Stimulated activated CD8-positive, alpha-beta memory T cell treated with anti-CD3 and anti-CD28 coated beads, Interleukin-15, amount 100 ng/mL, for 1 hour (primary cell): ENCODE measurements around the gene MSH5.
"Not testable (repeated sequence)": the region's sequence is repeated elsewhere in the genome, so short reads cannot be mapped to it uniquely, and the experiment has no call there.

ENCODE experiments used
- DNase-seq: peaks from one replicate; pipeline ENCODE4 v3.0.0-alpha.2; 2020; ENCODE audit warnings: low read depth

Gene MSH5

DNA sequence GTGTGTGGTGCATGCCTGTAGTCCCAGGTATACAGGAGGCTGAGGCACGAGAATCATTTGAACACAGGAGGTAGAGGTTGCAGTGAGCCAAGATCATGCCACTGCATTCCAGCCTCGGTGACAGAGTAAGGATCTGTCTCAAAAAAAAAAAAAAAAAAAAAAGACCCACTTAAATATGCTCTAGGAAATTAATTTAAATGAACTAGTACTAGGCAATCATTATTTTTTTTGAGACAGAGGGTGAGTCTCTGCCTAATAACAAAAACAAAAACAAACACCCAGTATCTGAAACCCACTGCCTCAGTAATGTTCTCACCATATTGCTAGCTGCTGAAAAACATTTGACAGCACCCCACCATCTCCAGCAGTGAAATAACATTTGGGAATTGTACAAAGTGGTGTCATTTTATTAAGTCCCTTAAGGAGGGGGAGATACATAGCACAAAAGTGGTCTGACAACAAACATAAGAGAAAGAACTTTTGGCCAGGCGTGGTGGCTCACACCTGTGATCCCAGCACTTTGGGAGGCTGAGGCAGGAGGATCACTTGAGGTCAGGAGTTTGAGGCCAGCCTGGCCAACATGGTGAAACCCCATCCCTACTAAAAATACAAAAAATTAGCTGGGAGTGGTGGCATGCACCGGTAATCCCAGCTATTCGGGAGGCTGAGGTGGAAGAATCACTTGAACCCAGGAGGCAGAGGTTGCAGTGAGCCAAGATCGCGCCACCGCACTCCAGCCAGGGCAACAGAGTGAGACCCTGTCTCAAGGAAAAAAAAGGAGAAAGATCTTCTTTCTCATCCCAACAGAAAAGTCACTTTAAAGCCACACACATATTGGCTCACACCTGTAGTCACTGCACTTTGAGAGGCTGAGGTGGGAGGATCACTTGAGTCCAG is 61.5 kb downstream of the MSH5 start:
- DNase-seq, result not testable (repeated sequence)

- DNase-seq, result no peak
These were observed 66.2 kb downstream of the MSH5 start for GRCh38 chr6:31805939-31806469.

DNA sequence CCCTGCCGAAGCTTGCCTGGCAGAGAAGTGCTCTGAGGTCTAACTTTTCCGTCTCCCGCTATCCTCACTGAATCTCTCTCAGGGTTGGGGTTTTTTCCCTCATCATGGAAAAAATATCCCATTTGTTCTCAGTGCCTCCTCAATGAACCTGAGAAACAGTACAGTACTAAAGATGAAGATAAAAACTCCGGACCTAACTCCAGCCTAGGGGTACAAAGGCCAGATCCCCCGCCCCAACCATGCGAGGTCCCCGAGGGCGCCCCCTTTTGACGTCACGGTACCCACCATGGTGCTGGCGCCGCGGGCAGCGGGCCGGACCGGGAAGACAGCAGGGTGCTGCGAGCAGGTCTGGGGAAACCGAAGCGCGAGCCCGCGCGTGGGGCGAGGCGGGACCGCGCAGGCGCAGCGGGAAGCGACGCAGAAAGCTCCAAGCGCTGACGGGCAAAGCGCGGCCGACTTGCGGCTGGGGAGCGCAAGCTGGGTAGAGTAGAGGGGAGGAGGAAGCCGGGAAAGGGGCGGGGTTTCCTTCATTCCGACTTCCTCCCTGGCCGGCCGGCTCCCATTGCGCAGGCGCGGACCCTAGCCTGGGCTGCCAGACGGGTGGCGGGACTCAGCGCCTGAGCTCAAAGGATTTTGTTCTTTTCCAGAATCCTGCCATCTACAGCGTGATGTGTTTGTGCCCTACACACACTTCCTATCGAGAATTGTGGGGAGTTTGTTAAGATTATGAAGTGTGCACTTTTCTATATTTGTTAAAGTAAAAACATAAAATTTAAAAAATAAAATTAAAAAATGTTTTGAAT is 66.9 kb downstream of the MSH5 start, which contains the start of gene LSM2:
TSS of gene LSM2 (minus strand) at position 497 of the 803 bp plus-strand sequence. CDS start at position 288, 209 bp downstream.
- DNase-seq, result peak; percentile 91

DNA sequence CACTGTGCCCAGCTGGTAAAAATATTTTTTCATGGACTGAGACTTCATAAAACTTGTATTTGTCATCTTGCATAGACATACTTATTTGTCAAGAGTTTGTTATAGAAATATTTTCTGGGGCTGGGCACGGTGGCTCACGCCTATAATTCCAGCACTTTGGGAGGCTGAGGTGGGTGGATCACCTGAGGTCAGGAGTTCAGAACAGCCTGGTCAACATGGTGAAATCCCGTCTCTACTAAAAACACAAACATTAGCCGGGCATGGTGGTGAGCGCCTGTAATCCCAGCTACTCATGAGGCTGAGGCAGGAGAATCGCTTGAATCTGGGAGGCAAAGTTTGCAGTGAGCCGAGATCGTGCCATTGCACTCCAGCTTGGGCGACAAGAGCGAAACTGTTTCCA is 68.8 kb downstream of the MSH5 start:
- not testable (repeated sequence) for DNase-seq

- no peak for DNase-seq
These were observed 71.8 kb downstream of the MSH5 start for GRCh38 chr6:31811645-31812044.
